Thyroid gland (tissue), 4 donors: Measurements from ENCODE around the gene CDC42BPG. TPM values are rescaled to one million over a fixed set of nuclear protein-coding genes. Genes with fewer than 3 reads are reported as not detected.

Source experiments
- DNase-seq, 2 donors: peaks; one replicate each; pipeline ENCODE4 v3.0.0-alpha.2; 2019
- H3K27ac ChIP-seq, 3 donors: fragments of 200-600 bp; sonication (generic); 1 replicate in 2 of 3; 2 replicates in 1 of 3; pipeline ENCODE4 v1.5.1; 2016 to 2019; ENCODE audit warnings: mild to moderate bottlenecking in 1 of 3, moderate library complexity in 1 of 3
- H3K27me3 ChIP-seq: fragments of 200-600 bp; sonication (generic); one replicate; pipeline ENCODE4 v1.5.1; 2019
- H3K36me3 ChIP-seq, 2 donors: fragments of 200-600 bp; sonication (generic); one replicate each; pipeline ENCODE4 v1.5.1; 2016 to 2019
- H3K4me1 ChIP-seq, 2 donors: fragments of 200-600 bp; sonication (generic); one replicate each; pipeline ENCODE4 v1.5.1; 2017 to 2019
- H3K4me3 ChIP-seq, 3 donors: fragments of 200-600 bp; sonication (generic); replicated peaks in 1 of 3; 1 replicate in 2 of 3; 2 replicates in 1 of 3; pipeline ENCODE4 v1.5.1; 2016; ENCODE audit warnings: mild to moderate bottlenecking in 1 of 3
- H3K9me3 ChIP-seq: fragments of 200-600 bp; sonication (generic); one replicate; pipeline ENCODE4 v1.5.1; 2017
- POLR2A ChIP-seq, 2 donors: fragments of 450-650 bp; IDR thresholded peaks; one replicate each; pipeline ENCODE4 v1.6.1; 2017; ENCODE audit warnings: antibody characterized with exemption in 2 of 2, mild to moderate bottlenecking in 2 of 2, moderate library complexity in 1 of 2
- WGBS, 2 donors: methylation state at CpG; one replicate each; pipeline ENCODE4 v1.1.5; 2017; 5-methylcytosine and 5-hydroxymethylcytosine counted together
- intact Hi-C: fragments of 100-400 bp; cut with DNase I; formaldehyde crosslinking; loops from one replicate; pipeline ENCODE4 v1.15.1; 2023
- total RNA-seq, 4 donors: library from RNA; depleted of rRNA; stranded (reverse); fragments of >200 nt; gene quantifications; one replicate each; pipeline ENCODE4 v1.2.3, GENCODE V29; 2016
- TF ChIP-seq, protein P1 (sequence below), 6 experiments: fragments of 200-600 bp in 3 of 6; fragments of 450-650 bp in 3 of 6; sonication (generic) in 3 of 6; IDR thresholded peaks; one replicate each; pipeline ENCODE4 v1.5.1; 2016 to 2019; ENCODE audit warnings: antibody characterized with exemption in 6 of 6, mild to moderate bottlenecking in 2 of 6, inconsistent platforms in 1 of 6, moderate library complexity in 1 of 6

Gene CDC42BPG
- total RNA-seq, 4 donors from 2014 or later: 7.8 to 13.9 (median 10.2) TPM

DNA sequence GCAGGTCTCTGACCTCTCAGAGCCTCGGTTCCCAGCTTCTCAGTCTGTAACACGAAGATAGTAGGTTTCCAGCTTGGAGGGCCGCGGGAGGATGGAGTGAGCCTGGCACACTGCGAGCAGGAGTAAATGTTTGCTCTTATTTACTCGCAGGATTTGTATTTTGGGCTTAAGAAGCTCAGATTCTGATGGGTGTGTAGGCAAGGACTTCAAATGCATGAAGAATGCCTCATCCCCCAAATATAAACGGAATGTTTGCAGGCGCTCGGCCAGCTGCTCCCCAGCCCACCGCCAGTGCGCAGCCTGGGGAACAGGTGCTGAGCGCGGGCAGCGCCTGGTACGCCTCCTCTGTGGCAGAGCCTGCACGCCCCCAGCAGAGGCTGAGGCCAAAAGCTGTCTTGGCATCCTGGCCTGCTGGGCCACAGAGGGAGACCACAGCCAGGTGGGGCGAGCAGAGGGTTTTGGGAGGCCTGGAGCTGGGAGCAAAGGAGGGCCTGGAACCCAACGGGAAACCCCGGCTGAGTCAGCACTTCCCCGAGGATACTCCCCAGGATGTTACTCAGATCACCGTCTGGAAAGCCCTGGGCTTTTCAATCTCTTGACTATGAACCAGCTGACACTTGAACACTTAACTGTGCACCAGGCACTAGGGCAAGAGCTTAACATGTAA is 24.6 kb upstream of the CDC42BPG start:
- Histone ChIP-seq H3K4me1 (peaks cover 35 to 60% of the 10 kb centered on the region in 2 donors), H3K27me3 (no peaks in the 10 kb centered on the region), H3K4me3 (no peak overlapping the region), H3K36me3 (peaks cover 11 to 16% of the 10 kb centered on the region in 2 donors), H3K27ac (peak overlapping the region; percentile 36 to 70 (median 70)), H3K9me3 (no peaks in the 10 kb centered on the region)
- DNase-seq: peak; percentile 21 to 23
- no peak for TF ChIP-seq POLR2A (IDR thresholded peaks at IDR 0.05)
- TF ChIP-seq, protein P1, sequence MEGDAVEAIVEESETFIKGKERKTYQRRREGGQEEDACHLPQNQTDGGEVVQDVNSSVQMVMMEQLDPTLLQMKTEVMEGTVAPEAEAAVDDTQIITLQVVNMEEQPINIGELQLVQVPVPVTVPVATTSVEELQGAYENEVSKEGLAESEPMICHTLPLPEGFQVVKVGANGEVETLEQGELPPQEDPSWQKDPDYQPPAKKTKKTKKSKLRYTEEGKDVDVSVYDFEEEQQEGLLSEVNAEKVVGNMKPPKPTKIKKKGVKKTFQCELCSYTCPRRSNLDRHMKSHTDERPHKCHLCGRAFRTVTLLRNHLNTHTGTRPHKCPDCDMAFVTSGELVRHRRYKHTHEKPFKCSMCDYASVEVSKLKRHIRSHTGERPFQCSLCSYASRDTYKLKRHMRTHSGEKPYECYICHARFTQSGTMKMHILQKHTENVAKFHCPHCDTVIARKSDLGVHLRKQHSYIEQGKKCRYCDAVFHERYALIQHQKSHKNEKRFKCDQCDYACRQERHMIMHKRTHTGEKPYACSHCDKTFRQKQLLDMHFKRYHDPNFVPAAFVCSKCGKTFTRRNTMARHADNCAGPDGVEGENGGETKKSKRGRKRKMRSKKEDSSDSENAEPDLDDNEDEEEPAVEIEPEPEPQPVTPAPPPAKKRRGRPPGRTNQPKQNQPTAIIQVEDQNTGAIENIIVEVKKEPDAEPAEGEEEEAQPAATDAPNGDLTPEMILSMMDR (IDR thresholded peaks at IDR 0.05): no peak
- intact Hi-C loops: no loop called here
- WGBS, 2 donors: 59 to 69% methylated on average over 18 to 20 of the region's 21 CpGs

- WGBS, 2 donors: 89 to 91% methylated on average over 28 of the region's 28 CpGs
- intact Hi-C loops: no loop called here
- H3K4me3 ChIP-seq: no peak overlapping the region
Measured at GRCh38 chr11:64867748-64868462, 23.5 kb upstream of the CDC42BPG start.

GRCh38 chr11:64866173-64866491 is 21.7 kb upstream of the CDC42BPG start:
- no peak for DNase-seq
- no peak overlapping the region for H3K4me3 ChIP-seq
- peak overlapping the region in 2 of 3 donors; percentile 20 to 36 for H3K27ac ChIP-seq
- H3K9me3 ChIP-seq: no peaks in the 10 kb centered on the region
- no peaks in the 10 kb centered on the region for H3K27me3 ChIP-seq
- H3K4me1 ChIP-seq: peaks cover 50 to 76% of the 10 kb centered on the region in 2 donors
- H3K36me3 ChIP-seq: no peaks in the 10 kb centered on the region
- intact Hi-C loops: no loop called here
- TF ChIP-seq POLR2A (IDR thresholded peaks at IDR 0.05): no peak
- TF ChIP-seq, protein P1 (IDR thresholded peaks at IDR 0.05): no peak
- WGBS, 2 donors: 93 to 96% methylated on average over 4 of the region's 4 CpGs

More at GRCh38 chr11:64867748-64868462, 23.5 kb upstream of the CDC42BPG start:
- DNase-seq: no peak
- peaks cover 43 to 71% of the 10 kb centered on the region in 2 donors for H3K4me1 ChIP-seq
- H3K36me3 ChIP-seq: peaks cover 4 to 5% of the 10 kb centered on the region in 2 donors
- TF ChIP-seq, protein P1 (IDR thresholded peaks at IDR 0.05): no peak
- no peak for TF ChIP-seq POLR2A (IDR thresholded peaks at IDR 0.05)
- no peaks in the 10 kb centered on the region for H3K9me3 ChIP-seq
- H3K27me3 ChIP-seq: no peaks in the 10 kb centered on the region
- no peak overlapping the region for H3K27ac ChIP-seq

DNA sequence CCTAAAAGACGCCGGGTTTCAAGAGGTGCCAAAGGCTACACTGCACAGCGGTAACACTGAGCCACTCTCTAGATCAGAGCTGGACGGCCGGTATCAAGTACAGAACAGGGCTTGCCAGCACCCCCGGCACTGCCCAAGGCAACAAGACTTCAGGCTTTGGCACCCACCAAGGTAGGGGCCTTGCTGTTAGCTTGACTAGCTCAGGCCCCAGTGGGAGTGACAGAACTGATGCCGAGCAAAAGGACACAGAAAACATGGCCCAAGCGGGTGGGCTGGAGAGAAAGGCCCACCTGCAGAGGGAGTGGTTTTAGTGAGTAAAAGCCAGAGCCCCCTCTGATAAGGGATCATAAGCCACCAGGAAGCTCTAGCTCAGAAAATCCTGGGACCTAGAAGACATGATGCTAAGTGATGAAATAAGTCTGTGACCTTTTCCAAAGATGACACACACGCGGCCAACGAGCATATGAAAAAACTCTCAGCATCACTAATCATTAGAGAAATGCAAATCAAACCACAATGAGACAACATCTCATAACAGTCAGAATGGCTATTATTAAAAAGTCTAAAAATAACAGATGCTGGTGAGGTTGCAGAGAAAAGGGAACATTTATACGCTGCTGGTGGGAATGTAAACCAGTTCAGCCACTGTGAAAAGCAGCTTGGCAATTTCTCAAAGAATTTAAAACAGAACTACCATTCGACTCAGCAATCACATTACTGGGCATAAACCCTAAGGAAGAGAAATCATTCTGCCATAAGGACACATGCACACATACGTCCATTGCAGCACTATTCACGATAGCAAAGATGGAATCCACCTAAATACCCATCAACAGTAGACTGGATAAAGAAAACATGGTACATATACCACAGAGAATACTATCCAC is 21.1 kb upstream of the CDC42BPG start:
- no peaks in the 10 kb centered on the region for H3K9me3 ChIP-seq
- intact Hi-C loops: no loop called here

More for the DNA sequence above, 21.1 kb upstream of the CDC42BPG start:
- no peaks in the 10 kb centered on the region for H3K27me3 ChIP-seq
- TF ChIP-seq, protein P1 (IDR thresholded peaks at IDR 0.05): no peak
- TF ChIP-seq POLR2A (IDR thresholded peaks at IDR 0.05): no peak
- H3K4me1 ChIP-seq: peaks cover 45 to 70% of the 10 kb centered on the region in 2 donors
- peak in 1 of 2 donors; percentile 19 for DNase-seq
- H3K27ac ChIP-seq: peak overlapping the region; percentile 41 to 79 (median 72)
- H3K4me3 ChIP-seq: no peak overlapping the region
- 71 to 75% methylated on average over 9 to 12 of the region's 15 CpGs for WGBS, 2 donors
- H3K36me3 ChIP-seq: no peaks in the 10 kb centered on the region
